Peyer's patch (tissue), 4 donors: ENCODE data around the gene RCSD1. TPM values are rescaled to one million over a fixed set of nuclear protein-coding genes. Genes with fewer than 3 reads are reported as not detected.
A peak's percentile ranks its signal among the peaks of the same experiment; 100 is the strongest.

ENCODE experiments used
- DNase-seq, 3 donors: peaks; one replicate each; pipeline ENCODE4 v3.0.0-alpha.2; 2017 to 2019
- H3K27ac ChIP-seq, 4 donors: fragments of 200-600 bp; sonication (generic); one replicate each; pipeline ENCODE4 v1.5.1; 2016 to 2019
- H3K27me3 ChIP-seq, 2 donors: fragments of 200-600 bp; sonication (generic); one replicate each; pipeline ENCODE4 v1.5.1; 2019
- H3K36me3 ChIP-seq, 3 donors: fragments of 200-600 bp; sonication (generic); one replicate each; pipeline ENCODE4 v1.5.1; 2016 to 2019
- H3K4me1 ChIP-seq, 4 donors: fragments of 200-600 bp; sonication (generic); one replicate each; pipeline ENCODE4 v1.5.1; 2016 to 2019
- H3K4me3 ChIP-seq, 4 donors: fragments of 200-600 bp; sonication (generic); 1 replicate in 3 of 4; 2 replicates in 1 of 4; pipeline ENCODE4 v1.5.1; 2016 to 2019; ENCODE audit warnings: mild to moderate bottlenecking in 1 of 4
- H3K9me3 ChIP-seq, 4 donors: fragments of 200-600 bp; sonication (generic); one replicate each; pipeline ENCODE4 v1.5.1; 2016 to 2019; ENCODE audit warnings: mild to moderate bottlenecking in 1 of 4
- POLR2A ChIP-seq, 2 donors: fragments of 450-650 bp; IDR thresholded peaks; one replicate each; pipeline ENCODE4 v1.5.1; 2017; ENCODE audit warnings: antibody characterized with exemption in 2 of 2, mild to moderate bottlenecking in 2 of 2, moderate library complexity in 2 of 2
- total RNA-seq, 4 donors: library from RNA; depleted of rRNA; stranded (reverse); fragments of >200 nt; gene quantifications; one replicate each; pipeline ENCODE4 v1.1.0, GENCODE V29; 2016
- TF ChIP-seq, protein P1 (sequence below), 6 experiments: fragments of 450-650 bp in 4 of 6; fragments of 200-600 bp in 2 of 6; sonication (generic) in 1 of 6; IDR thresholded peaks; one replicate each; pipeline ENCODE4 v1.5.1; 2017 to 2019; ENCODE audit warnings: antibody characterized with exemption in 6 of 6, mild to moderate bottlenecking in 3 of 6, moderate library complexity in 1 of 6

Gene RCSD1
- total RNA-seq, 4 donors from 2014 or later = 6.7 to 95.7 (median 11.5) TPM

DNA sequence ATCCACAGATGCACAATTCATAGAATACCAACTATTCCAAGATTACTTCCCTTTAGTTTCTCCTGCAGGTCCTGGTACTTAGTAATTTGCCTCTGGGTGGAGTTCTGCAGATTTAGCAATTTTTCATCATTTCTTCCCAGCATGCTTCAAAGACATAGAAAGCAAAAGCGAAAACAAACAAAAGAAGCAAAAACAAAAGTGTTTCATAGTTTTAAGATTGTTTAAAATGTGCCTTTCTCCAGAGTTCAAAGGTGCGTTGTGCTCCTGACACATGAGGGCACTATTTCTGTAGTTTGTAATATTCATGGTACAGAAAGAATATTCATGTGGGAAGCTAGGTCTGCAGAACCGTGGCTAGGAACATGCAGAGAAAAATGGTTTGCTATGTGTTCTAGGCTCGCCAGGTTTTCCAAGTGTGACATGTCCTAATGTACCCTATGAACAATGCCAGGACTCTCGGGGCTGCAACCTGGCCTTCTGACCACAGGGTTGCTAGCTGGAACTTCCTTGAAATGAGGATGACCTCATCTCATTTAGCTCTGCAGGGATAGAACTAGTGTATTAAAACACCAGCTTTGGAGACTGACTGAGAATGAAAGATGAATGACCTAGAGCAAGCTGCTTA is 30.0 kb upstream of the RCSD1 start:
- DNase-seq = peak in 2 of 3 donors; percentile 40 to 71

DNA sequence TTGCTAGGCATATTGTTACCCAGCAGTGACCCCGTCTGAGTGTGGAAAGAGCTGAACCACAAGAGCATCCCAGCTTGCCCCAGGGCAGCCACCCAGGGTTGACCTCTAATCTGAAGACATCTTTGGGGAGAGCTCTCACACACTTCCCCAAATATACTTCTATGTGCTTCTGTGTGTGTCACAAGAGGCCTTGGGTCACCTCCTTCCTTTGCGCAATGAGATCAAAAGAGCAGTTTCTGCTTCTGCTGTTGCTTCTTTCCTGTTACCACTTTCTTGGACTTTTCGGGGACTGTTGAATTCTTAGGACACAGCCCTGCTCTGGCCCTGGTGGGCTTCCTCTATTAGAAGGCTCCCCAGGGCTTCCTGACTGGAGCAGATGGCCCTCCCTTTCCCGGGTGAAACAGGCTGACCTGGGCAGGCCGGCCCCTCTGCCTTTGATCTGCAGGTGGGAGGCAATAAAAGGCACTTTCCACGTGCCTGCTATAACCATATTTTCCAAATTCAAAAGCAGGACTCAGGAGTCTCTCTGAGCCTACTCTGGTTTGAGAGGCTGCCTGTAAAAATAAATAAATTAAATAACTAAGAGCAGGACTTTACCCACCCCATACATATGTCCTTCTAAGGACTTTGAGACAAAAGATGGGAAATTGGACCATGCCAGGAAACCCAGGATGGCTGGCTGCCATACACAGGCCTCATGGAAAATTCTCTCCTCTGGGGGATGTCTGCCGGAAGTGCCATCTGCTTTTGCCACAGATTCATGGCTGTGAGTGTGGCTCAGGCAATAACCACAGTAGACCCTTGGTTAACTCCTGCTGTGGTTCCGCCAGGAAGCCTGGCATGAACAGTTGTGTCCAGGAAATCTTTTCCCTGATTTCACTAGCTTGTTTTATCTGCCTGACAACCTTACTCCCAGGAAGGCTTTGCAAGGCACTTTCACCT is 28.3 kb upstream of the RCSD1 start:
- DNase-seq = peak in 2 of 3 donors; percentile 60 to 73
- H3K4me3 ChIP-seq = no peak overlapping the region
- H3K27me3 ChIP-seq = no peaks in the 10 kb centered on the region
- H3K27ac ChIP-seq = peak overlapping the region; percentile 42 to 75 (median 54)
- no peaks in the 10 kb centered on the region for H3K36me3 ChIP-seq
- peaks cover 0 to 30% (median 16%) of the 10 kb centered on the region in 4 donors for H3K4me1 ChIP-seq
- TF ChIP-seq, protein P1, sequence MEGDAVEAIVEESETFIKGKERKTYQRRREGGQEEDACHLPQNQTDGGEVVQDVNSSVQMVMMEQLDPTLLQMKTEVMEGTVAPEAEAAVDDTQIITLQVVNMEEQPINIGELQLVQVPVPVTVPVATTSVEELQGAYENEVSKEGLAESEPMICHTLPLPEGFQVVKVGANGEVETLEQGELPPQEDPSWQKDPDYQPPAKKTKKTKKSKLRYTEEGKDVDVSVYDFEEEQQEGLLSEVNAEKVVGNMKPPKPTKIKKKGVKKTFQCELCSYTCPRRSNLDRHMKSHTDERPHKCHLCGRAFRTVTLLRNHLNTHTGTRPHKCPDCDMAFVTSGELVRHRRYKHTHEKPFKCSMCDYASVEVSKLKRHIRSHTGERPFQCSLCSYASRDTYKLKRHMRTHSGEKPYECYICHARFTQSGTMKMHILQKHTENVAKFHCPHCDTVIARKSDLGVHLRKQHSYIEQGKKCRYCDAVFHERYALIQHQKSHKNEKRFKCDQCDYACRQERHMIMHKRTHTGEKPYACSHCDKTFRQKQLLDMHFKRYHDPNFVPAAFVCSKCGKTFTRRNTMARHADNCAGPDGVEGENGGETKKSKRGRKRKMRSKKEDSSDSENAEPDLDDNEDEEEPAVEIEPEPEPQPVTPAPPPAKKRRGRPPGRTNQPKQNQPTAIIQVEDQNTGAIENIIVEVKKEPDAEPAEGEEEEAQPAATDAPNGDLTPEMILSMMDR (IDR thresholded peaks at IDR 0.05) = no peak
- no peak for TF ChIP-seq POLR2A (IDR thresholded peaks at IDR 0.05)
- no peaks in the 10 kb centered on the region for H3K9me3 ChIP-seq

More for the DNA sequence above, 30.0 kb upstream of the RCSD1 start:
- TF ChIP-seq POLR2A (IDR thresholded peaks at IDR 0.05) = no peak
- TF ChIP-seq, protein P1 (IDR thresholded peaks at IDR 0.05) = peak; percentile 36 to 75 (median 67)
- Histone ChIP-seq H3K27ac (peak overlapping the region in 3 of 4 donors; percentile 15 to 75 (median 48)), H3K9me3 (no peaks in the 10 kb centered on the region), H3K4me3 (no peak overlapping the region), H3K36me3 (no peaks in the 10 kb centered on the region), H3K4me1 (peaks cover 0 to 30% (median 16%) of the 10 kb centered on the region in 4 donors), H3K27me3 (no peaks in the 10 kb centered on the region)

DNA sequence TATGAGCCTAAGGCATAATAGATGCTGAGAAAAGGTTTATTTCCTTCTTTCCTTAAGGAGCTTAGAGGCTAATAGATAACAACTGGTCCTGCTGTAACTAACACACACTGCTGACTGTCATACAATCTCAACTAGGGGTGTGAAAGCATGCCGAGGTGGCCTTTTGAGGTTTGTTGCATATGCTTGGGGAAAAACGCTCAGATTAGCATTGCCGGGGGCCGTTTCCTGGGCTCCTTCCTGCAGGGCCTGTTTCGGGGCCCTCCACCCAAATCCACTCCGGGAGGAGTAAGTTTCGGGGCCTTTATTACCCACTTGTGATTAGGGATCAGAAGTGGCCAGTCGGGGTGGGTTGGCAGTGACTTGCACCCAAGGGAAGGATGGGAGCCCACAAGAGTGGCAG is 27.2 kb upstream of the RCSD1 start:
- no peak overlapping the region for H3K4me3 ChIP-seq
- no peaks in the 10 kb centered on the region for H3K36me3 ChIP-seq
- TF ChIP-seq, protein P1 (IDR thresholded peaks at IDR 0.05) = no peak
- TF ChIP-seq POLR2A (IDR thresholded peaks at IDR 0.05) = no peak
- peak overlapping the region in 1 of 4 donors; percentile 75 for H3K27ac ChIP-seq
- peaks cover 0 to 30% (median 16%) of the 10 kb centered on the region in 4 donors for H3K4me1 ChIP-seq
- H3K27me3 ChIP-seq = no peaks in the 10 kb centered on the region
- peaks cover 0 to 5% (median 0%) of the 10 kb centered on the region in 4 donors for H3K9me3 ChIP-seq
- peak in 2 of 3 donors; percentile 36 to 51 for DNase-seq

DNA sequence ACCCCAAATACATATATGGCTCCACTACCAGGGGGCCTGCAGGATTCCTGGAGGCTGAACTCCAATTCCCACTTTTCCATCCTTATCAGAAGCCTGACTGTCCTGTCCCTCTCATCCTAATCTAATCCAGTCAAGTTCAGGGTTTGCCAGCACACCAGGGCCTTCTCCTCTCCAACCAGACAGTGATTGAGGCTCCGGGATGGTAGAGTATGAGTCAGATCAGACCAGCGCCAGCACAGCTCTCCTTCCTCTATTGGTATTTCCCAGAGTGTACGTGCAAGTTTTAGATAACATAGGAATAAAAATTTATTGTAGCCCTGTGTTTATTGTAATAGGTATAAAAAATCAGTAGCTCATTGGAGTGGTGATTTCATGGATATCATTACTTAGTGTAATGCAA is 24.5 kb upstream of the RCSD1 start:
- TF ChIP-seq, protein P1 (IDR thresholded peaks at IDR 0.05) = no peak
- no peak for TF ChIP-seq POLR2A (IDR thresholded peaks at IDR 0.05)
- peaks cover 0 to 21% (median 9%) of the 10 kb centered on the region in 4 donors for H3K4me1 ChIP-seq
- no peaks in the 10 kb centered on the region for H3K27me3 ChIP-seq
- DNase-seq = no peak
- H3K27ac ChIP-seq = no peak overlapping the region
- H3K36me3 ChIP-seq = no peaks in the 10 kb centered on the region
- H3K4me3 ChIP-seq = no peak overlapping the region
- H3K9me3 ChIP-seq = peaks cover 0 to 10% (median 0%) of the 10 kb centered on the region in 4 donors

DNA sequence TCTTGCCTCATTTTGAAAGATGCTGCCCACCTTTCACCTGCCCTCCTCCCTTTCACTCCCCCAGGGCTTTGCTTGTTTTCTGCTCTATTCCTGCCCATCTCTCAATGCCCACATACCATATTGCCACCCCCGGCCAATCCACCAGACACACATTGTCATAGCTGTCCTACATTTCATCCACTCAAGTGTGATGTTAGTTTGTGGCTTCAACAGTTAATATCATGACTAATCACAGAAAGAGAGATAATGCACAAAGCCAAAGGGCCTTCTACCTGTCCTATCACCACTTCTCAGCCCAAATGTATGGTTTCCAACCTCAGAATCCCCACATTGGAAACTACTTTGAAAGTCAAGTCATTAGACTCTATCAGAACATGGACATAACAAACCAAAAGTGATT is 18.0 kb upstream of the RCSD1 start:
- peaks cover 0 to 10% (median 7%) of the 10 kb centered on the region in 4 donors for H3K4me1 ChIP-seq
- TF ChIP-seq POLR2A (IDR thresholded peaks at IDR 0.05) = no peak
- TF ChIP-seq, protein P1 (IDR thresholded peaks at IDR 0.05) = no peak

More for the DNA sequence above, 18.0 kb upstream of the RCSD1 start:
- DNase-seq = no peak
- Histone ChIP-seq H3K4me3 (no peak overlapping the region), H3K27me3 (no peaks in the 10 kb centered on the region), H3K9me3 (peaks cover 0 to 10% (median 0%) of the 10 kb centered on the region in 4 donors), H3K36me3 (no peaks in the 10 kb centered on the region), H3K27ac (no peak overlapping the region)
